ENCODE data around the gene FAM83B. TPM values are rescaled to one million over a fixed set of nuclear protein-coding genes. Genes with fewer than 3 reads are reported as not detected.
"Not testable (repeated sequence)": the region's sequence is repeated elsewhere in the genome, so short reads cannot be mapped to it uniquely, and the experiment has no call there.

The FAM83B gene
- total RNA-seq, 1 donor from 2014 or later = not detected

GRCh38 chr6:54935739-54936138 lies 89.2 kb downstream of the FAM83B start:
- H3K4me3 Mint-ChIP-seq (ENCODE audit: unreplicated experiment) = no peak overlapping the region
- DNase-seq (ENCODE audit: low spot score) = no peak
- no peaks in the 10 kb centered on the region for H3K27me3 Mint-ChIP-seq (ENCODE audit: low read depth)
- peaks cover 34% of the 10 kb centered on the region for H3K9me3 Mint-ChIP-seq (ENCODE audit: low read depth)
- H3K27ac Mint-ChIP-seq (ENCODE audit: unreplicated experiment) = no peak overlapping the region
- no peak for TF ChIP-seq CTCF (IDR thresholded peaks at IDR 0.05)
- no peaks in the 10 kb centered on the region for H3K4me1 Mint-ChIP-seq (ENCODE audit: low read depth)
- H3K36me3 Mint-ChIP-seq (ENCODE audit: low read depth) = peaks cover 2% of the 10 kb centered on the region

- no peak for TF ChIP-seq CTCF (IDR thresholded peaks at IDR 0.05)
- Mint-ChIP-seq H3K36me3 (ENCODE audit: low read depth) (peaks cover 2% of the 10 kb centered on the region), H3K4me1 (ENCODE audit: low read depth) (no peaks in the 10 kb centered on the region), H3K27ac (ENCODE audit: unreplicated experiment) (no peak overlapping the region), H3K27me3 (ENCODE audit: low read depth) (no peaks in the 10 kb centered on the region), H3K4me3 (ENCODE audit: unreplicated experiment) (no peak overlapping the region), H3K9me3 (ENCODE audit: low read depth) (peaks cover 25% of the 10 kb centered on the region)
- DNase-seq (ENCODE audit: low spot score) = no peak
Observed at GRCh38 chr6:54937371-54937770, 90.8 kb downstream of the FAM83B start.

- Mint-ChIP-seq H3K27me3 (ENCODE audit: low read depth) (peaks cover 2% of the 10 kb centered on the region), H3K9me3 (ENCODE audit: low read depth) (peaks cover 11% of the 10 kb centered on the region), H3K36me3 (ENCODE audit: low read depth) (no peaks in the 10 kb centered on the region), H3K4me3 (ENCODE audit: unreplicated experiment) (no peak overlapping the region), H3K27ac (ENCODE audit: unreplicated experiment) (no peak overlapping the region), H3K4me1 (ENCODE audit: low read depth) (no peaks in the 10 kb centered on the region)
- no peak for DNase-seq (ENCODE audit: low spot score)
- no peak for TF ChIP-seq CTCF (IDR thresholded peaks at IDR 0.05)
Observed at GRCh38 chr6:54957698-54958097, 111.1 kb downstream of the FAM83B start.

- Mint-ChIP-seq H3K27ac (ENCODE audit: unreplicated experiment) (no peak overlapping the region), H3K36me3 (ENCODE audit: low read depth) (no peaks in the 10 kb centered on the region)
Observed at GRCh38 chr6:54958446-54958845, 111.9 kb downstream of the FAM83B start.

GRCh38 chr6:54959820-54960219 lies 113.2 kb downstream of the FAM83B start:
- H3K27ac Mint-ChIP-seq (ENCODE audit: unreplicated experiment) = no peak overlapping the region
- TF ChIP-seq CTCF (IDR thresholded peaks at IDR 0.05) = no peak
- no peaks in the 10 kb centered on the region for H3K4me1 Mint-ChIP-seq (ENCODE audit: low read depth)
- H3K36me3 Mint-ChIP-seq (ENCODE audit: low read depth) = no peaks in the 10 kb centered on the region
- no peak for DNase-seq (ENCODE audit: low spot score)
- H3K9me3 Mint-ChIP-seq (ENCODE audit: low read depth) = peaks cover 14% of the 10 kb centered on the region
- peaks cover 2% of the 10 kb centered on the region for H3K27me3 Mint-ChIP-seq (ENCODE audit: low read depth)
- H3K4me3 Mint-ChIP-seq (ENCODE audit: unreplicated experiment) = no peak overlapping the region

More at GRCh38 chr6:54958446-54958845, 111.9 kb downstream of the FAM83B start:
- Mint-ChIP-seq H3K9me3 (ENCODE audit: low read depth) (peaks cover 11% of the 10 kb centered on the region), H3K4me3 (ENCODE audit: unreplicated experiment) (no peak overlapping the region), H3K27me3 (ENCODE audit: low read depth) (peaks cover 2% of the 10 kb centered on the region), H3K4me1 (ENCODE audit: low read depth) (no peaks in the 10 kb centered on the region)
- no peak for TF ChIP-seq CTCF (IDR thresholded peaks at IDR 0.05)
- no peak for DNase-seq (ENCODE audit: low spot score)

GRCh38 chr6:54961372-54961771 lies 114.8 kb downstream of the FAM83B start:
- H3K27me3 Mint-ChIP-seq (ENCODE audit: low read depth); DNase-seq (ENCODE audit: low spot score); H3K4me1 Mint-ChIP-seq (ENCODE audit: low read depth); H3K27ac Mint-ChIP-seq (ENCODE audit: unreplicated experiment); H3K36me3 Mint-ChIP-seq (ENCODE audit: low read depth); H3K4me3 Mint-ChIP-seq (ENCODE audit: unreplicated experiment): not testable (repeated sequence)
- peaks cover 14% of the 10 kb centered on the region for H3K9me3 Mint-ChIP-seq (ENCODE audit: low read depth)
